K562 (cell line): ENCODE data around the gene LMBR1.

ENCODE experiments used
- HCFC1 ChIP-seq: IDR thresholded peaks from 2 replicates; pipeline ENCODE4 v1.6.1; 2012; ENCODE audit warnings: low read depth, low read length, improper control_type of control experiment
- KDM1A ChIP-seq, 2 experiments: fragments of 450-650 bp; IDR thresholded peaks; 2 replicates each; pipeline ENCODE4 v1.6.1; 2016; ENCODE audit warnings: mild to moderate bottlenecking in 2 of 2
- MEF2D ChIP-seq: conservative IDR thresholded peaks from 2 replicates; pipeline ENCODE4 v1.6.1; 2016; ENCODE audit warnings: low read depth, missing genetic modification characterization, missing compliant biosample characterization
- NR1H2 ChIP-seq: sonication (generic); formaldehyde crosslinking; IDR thresholded peaks from 2 replicates; pipeline ENCODE4 v1.4.0; 2020; ENCODE audit warnings: mild to moderate bottlenecking, missing genetic modification reagents
- OTX1 ChIP-seq: fragments of 450-650 bp; formaldehyde crosslinking; IDR thresholded peaks from 2 replicates; pipeline ENCODE4 v1.4.0; 2022; ENCODE audit warnings: mild to moderate bottlenecking
- POLR2AphosphoS5 ChIP-seq: IDR thresholded peaks from 2 replicates; pipeline ENCODE4 v1.6.1; 2011; ENCODE audit warnings: mild to moderate bottlenecking, low read depth, low read length, moderate library complexity; ENCODE audit not compliant: control insufficient read depth, insufficient read depth
- RAD21 ChIP-seq, 2 experiments: fragments of 250-450 bp in 1 of 2; fragments of 450-650 bp in 1 of 2; sonication (Bioruptor Pico) in 1 of 2; formaldehyde crosslinking in 1 of 2; IDR thresholded peaks in 1 of 2; conservative IDR thresholded peaks in 1 of 2; 2 replicates each; pipeline versions ENCODE4 v1.4.0 to v1.8.0; 2020 to 2022; ENCODE audit warnings: mild to moderate bottlenecking in 2 of 2, moderate library complexity in 1 of 2
- RCOR1 ChIP-seq, 2 experiments: IDR thresholded peaks; 2 replicates each; pipeline ENCODE4 v1.6.1; 2012; ENCODE audit warnings: low read depth in 2 of 2, low read length in 2 of 2, borderline replicate concordance in 1 of 2, improper control_type of control experiment in 1 of 2
- SMARCA4 ChIP-seq: fragments of 450-650 bp; IDR thresholded peaks from 2 replicates; pipeline ENCODE4 v1.6.1; 2016
- ZNF175 ChIP-seq: fragments of 200-800 bp; sonication (Bioruptor generic); IDR thresholded peaks from 2 replicates; pipeline ENCODE4 v1.6.1; 2016; ENCODE audit warnings: low read depth, mild to moderate bottlenecking, missing genetic modification characterization, missing compliant biosample characterization
- ZNF24 ChIP-seq: fragments of 450-650 bp; IDR thresholded peaks from 2 replicates; pipeline ENCODE4 v1.6.1; 2016

- no peak for TF ChIP-seq HCFC1
- TF ChIP-seq RAD21 (CRISPR knock-in tag; conservative IDR thresholded peaks at IDR 0.05 in 1 of 2, IDR thresholded peaks at IDR 0.05 in 1 of 2) = no peak
- TF ChIP-seq RCOR1 (IDR thresholded peaks at IDR 0.05; ENCODE audit: borderline replicate concordance in 1 of 2, low read depth in 2 of 2, low read length in 2 of 2) = no peak
- no peak for TF ChIP-seq KDM1A (IDR thresholded peaks at IDR 0.05)
- TF ChIP-seq OTX1 (CRISPR knock-in tag) = no peak
- no peak for TF ChIP-seq ZNF175
- TF ChIP-seq NR1H2 (CRISPR knock-in tag) = no peak
- TF ChIP-seq POLR2AphosphoS5 = no peak
- no peak for TF ChIP-seq MEF2D (tag)
- TF ChIP-seq ZNF24 = no peak
- no peak for TF ChIP-seq SMARCA4
Observed at GRCh38 chr7:156753630-156754029, 139.4 kb downstream of the LMBR1 start.
